Neural cell (in vitro differentiated cells): ENCODE measurements around the gene AP3S2. TPM values are rescaled to one million over a fixed set of nuclear protein-coding genes. Genes with fewer than 3 reads are reported as not detected.

Source experiments
- H2AFZ ChIP-seq: fragments of 200-600, 300-800 bp; sonication (generic), shearing (Covaris generic); 2 replicates; pipeline ENCODE4 v1.6.0; 2014; ENCODE audit warnings: low read depth, mild to moderate bottlenecking, antibody characterized with exemption, low read length, moderate library complexity
- H3F3A ChIP-seq: fragments of 200-600 bp; shearing (Covaris generic); 2 replicates; pipeline ENCODE4 v1.6.1; 2016; ENCODE audit warnings: mild to moderate bottlenecking, moderate library complexity, mixed read lengths, antibody characterized with exemption, low read length; ENCODE audit not compliant: insufficient read depth, poor library complexity, severe bottlenecking
- H3K27ac ChIP-seq: fragments of 200-600, 300-800 bp; sonication (generic), shearing (Covaris generic); 2 replicates; pipeline ENCODE4 v1.5.1; 2014; ENCODE audit warnings: mild to moderate bottlenecking, low read length, moderate library complexity
- H3K27me3 ChIP-seq: fragments of 300-800, 200-600 bp; sonication (generic), shearing (Covaris generic); 2 replicates; pipeline ENCODE4 v1.6.0; 2014; ENCODE audit warnings: mild to moderate bottlenecking, low read depth, low read length, moderate library complexity; ENCODE audit not compliant: insufficient read depth
- H3K36me3 ChIP-seq: fragments of 300-800, 200-600 bp; sonication (generic), shearing (Covaris generic); 2 replicates; pipeline ENCODE4 v1.5.1; 2014; ENCODE audit warnings: mild to moderate bottlenecking, antibody characterized with exemption, low read length, moderate library complexity; ENCODE audit not compliant: insufficient read depth
- H3K4me2 ChIP-seq: fragments of 300-800, 200-600 bp; sonication (generic), shearing (Covaris generic); 2 replicates; pipeline ENCODE4 v1.6.0; 2014; ENCODE audit warnings: mild to moderate bottlenecking, low read length
- H3K4me3 ChIP-seq: fragments of 300-800, 200-600 bp; sonication (generic), shearing (Covaris generic); 2 replicates; pipeline ENCODE4 v1.5.1; 2014; ENCODE audit warnings: mild to moderate bottlenecking, low read length, moderate library complexity
- H3K79me2 ChIP-seq: fragments of 200-600 bp; shearing (Covaris generic); replicated peaks from 2 replicates; pipeline ENCODE4 v1.6.0; 2014; ENCODE audit warnings: mild to moderate bottlenecking, low read length, moderate library complexity; ENCODE audit not compliant: insufficient read depth
- H3K9ac ChIP-seq: fragments of 300-800, 200-600 bp; sonication (generic), shearing (Covaris generic); 2 replicates; pipeline ENCODE4 v1.6.1; 2016; ENCODE audit warnings: mild to moderate bottlenecking, low read length, mixed read lengths
- H3K9me2 ChIP-seq: fragments of 200-600 bp; shearing (Covaris generic); 2 replicates; pipeline ENCODE4 v1.6.1; 2016; ENCODE audit warnings: mild to moderate bottlenecking, low read length, mixed read lengths; ENCODE audit not compliant: insufficient read depth
- H3K9me3 ChIP-seq: fragments of 200-600, 300-800 bp; sonication (generic), shearing (Covaris generic); 2 replicates; pipeline ENCODE4 v1.6.1; 2016; ENCODE audit warnings: mild to moderate bottlenecking, mixed run types, low read length, moderate library complexity, mixed read lengths
- H4K20me1 ChIP-seq: fragments of 200-600 bp; shearing (Covaris generic); 2 replicates; pipeline ENCODE4 v1.6.1; 2016; ENCODE audit warnings: mild to moderate bottlenecking, mixed run types; ENCODE audit not compliant: insufficient read depth
- CTCF ChIP-seq: fragments of 450-650 bp; IDR thresholded peaks from 2 replicates; pipeline ENCODE4 v1.5.1; 2014; ENCODE audit warnings: antibody characterized with exemption, mild to moderate bottlenecking, moderate library complexity; ENCODE audit not compliant: poor library complexity, severe bottlenecking
- EP300 ChIP-seq: fragments of 450-650 bp; conservative IDR thresholded peaks from 2 replicates; pipeline ENCODE4 v1.6.1; 2014; ENCODE audit warnings: antibody characterized with exemption, mild to moderate bottlenecking, moderate library complexity; ENCODE audit not compliant: poor library complexity, severe bottlenecking
- EZH2 ChIP-seq: fragments of 200-600, 300-800 bp; shearing (Covaris generic), sonication (generic); IDR thresholded peaks from 2 replicates; pipeline ENCODE4 v1.6.1; 2014; ENCODE audit warnings: antibody characterized with exemption, low read length, borderline replicate concordance, mild to moderate bottlenecking; ENCODE audit not compliant: insufficient read depth, poor library complexity, severe bottlenecking
- MXI1 ChIP-seq: fragments of 450-650 bp; conservative IDR thresholded peaks from 2 replicates; pipeline ENCODE4 v1.6.1; 2014; ENCODE audit warnings: antibody characterized with exemption, mild to moderate bottlenecking; ENCODE audit not compliant: poor library complexity, severe bottlenecking
- POLR2AphosphoS5 ChIP-seq: IDR thresholded peaks from 2 replicates; pipeline ENCODE4 v1.6.1; 2012
- RAD21 ChIP-seq: fragments of 450-650 bp; conservative IDR thresholded peaks from 2 replicates; pipeline ENCODE4 v1.6.1; 2014; ENCODE audit warnings: antibody characterized with exemption, mild to moderate bottlenecking, moderate library complexity
- REST ChIP-seq: IDR thresholded peaks from 2 replicates; pipeline ENCODE4 v1.6.1; 2012; ENCODE audit warnings: borderline replicate concordance
- SMC3 ChIP-seq: fragments of 450-650 bp; conservative IDR thresholded peaks from 2 replicates; pipeline ENCODE4 v1.6.1; 2014; ENCODE audit warnings: antibody characterized with exemption, mild to moderate bottlenecking, moderate library complexity; ENCODE audit not compliant: poor library complexity
- TAF1 ChIP-seq: IDR thresholded peaks from 2 replicates; pipeline ENCODE4 v1.6.1; 2012; ENCODE audit warnings: low read depth
- polyA plus RNA-seq: library from polyadenylated mRNA; depleted of rRNA; stranded (reverse); fragments of >200 nt; gene quantifications from 2 replicates; pipeline ENCODE4 v1.2.3, GENCODE V29; 2014

The AP3S2 gene
- polyA plus RNA-seq, 1 donor from 2014 or later: 47.6 TPM

- no peaks in the 10 kb centered on the region for H3K9me3 ChIP-seq
- no peak overlapping the region for H3K9ac ChIP-seq
- H3K9me2 ChIP-seq: no peaks in the 10 kb centered on the region
- H4K20me1 ChIP-seq: no peaks in the 10 kb centered on the region
- H2AFZ ChIP-seq: no peak overlapping the region
- no peaks in the 10 kb centered on the region for H3K36me3 ChIP-seq
- H3F3A ChIP-seq: no peaks in the 10 kb centered on the region
- no peak for TF ChIP-seq TAF1
- no peak for TF ChIP-seq RAD21
- TF ChIP-seq EP300: no peak
- no peak for TF ChIP-seq SMC3
- TF ChIP-seq CTCF: no peak
- TF ChIP-seq EZH2: no peak
- TF ChIP-seq REST: no peak
- TF ChIP-seq POLR2AphosphoS5: no peak
- no peak for TF ChIP-seq MXI1
- no peaks in the 10 kb centered on the region for H3K27me3 ChIP-seq
- no peak overlapping the region for H3K27ac ChIP-seq
- H3K4me3 ChIP-seq: no peak overlapping the region
- H3K79me2 ChIP-seq: no peaks in the 10 kb centered on the region
- H3K4me2 ChIP-seq: no peak overlapping the region
These were observed 91.4 kb downstream of the AP3S2 start for GRCh38 chr15:89802231-89802928.

- TF ChIP-seq TAF1 (no peak), POLR2AphosphoS5 (no peak), CTCF (no peak), MXI1 (no peak), EP300 (no peak), REST (no peak), RAD21 (no peak), EZH2 (no peak), SMC3 (no peak)
- Histone ChIP-seq H3K4me3 (no peak overlapping the region), H4K20me1 (no peaks in the 10 kb centered on the region), H3K36me3 (no peaks in the 10 kb centered on the region), H3K9me3 (no peaks in the 10 kb centered on the region), H3K27me3 (no peaks in the 10 kb centered on the region), H2AFZ (no peak overlapping the region), H3K27ac (no peak overlapping the region), H3K79me2 (no peaks in the 10 kb centered on the region), H3K9ac (no peak overlapping the region), H3K4me2 (no peak overlapping the region), H3F3A (no peaks in the 10 kb centered on the region), H3K9me2 (no peaks in the 10 kb centered on the region)
These were observed 92.2 kb downstream of the AP3S2 start for GRCh38 chr15:89801471-89802195.
